Measurements from ENCODE around the gene PTPRM. TPM values are rescaled to one million over a fixed set of nuclear protein-coding genes. Genes with fewer than 3 reads are reported as not detected.

Gene PTPRM
- polyA plus RNA-seq, 1 of the 3 experiments (the other 2 are of a cell fraction) = 16.0 TPM

DNA sequence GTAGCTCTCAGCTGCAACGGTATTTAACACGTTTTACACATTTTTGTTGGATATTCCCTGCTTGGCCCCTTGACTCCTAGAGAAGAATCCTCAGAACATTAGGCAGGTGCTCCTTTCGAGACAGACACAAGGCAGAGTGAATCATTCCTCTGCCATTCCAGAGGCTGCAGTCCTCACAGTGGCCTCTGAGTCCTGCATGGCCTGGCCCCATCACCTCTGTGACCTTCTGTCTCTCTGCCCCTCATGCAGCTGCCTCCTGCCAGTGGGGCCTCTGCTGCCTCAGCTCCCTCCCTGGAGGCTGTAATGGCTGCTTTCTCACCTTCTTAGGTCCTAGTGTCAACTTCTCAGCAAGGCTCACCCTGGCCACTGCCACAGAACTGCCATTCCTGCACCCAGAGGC, 101.3 kb downstream of the PTPRM start (continued):
- TF ChIP-seq MXI1 (IDR thresholded peaks at IDR 0.05; ENCODE audit: low read depth, low read length) (no peak), POLR2AphosphoS5 (IDR thresholded peaks at IDR 0.05; ENCODE audit: low read depth, low read length) (no peak), MEF2A (IDR thresholded peaks at IDR 0.05; ENCODE audit: borderline replicate concordance, low read depth) (no peak), FOXJ3 (CRISPR knock-in tag; IDR thresholded peaks at IDR 0.05) (no peak), JUND (IDR thresholded peaks at IDR 0.05) (no peak), EP300 (IDR thresholded peaks at IDR 0.05; ENCODE audit: borderline replicate concordance in 1 of 2, low read depth in 1 of 2, low read length in 1 of 2) (no peak), SMC3 (IDR thresholded peaks at IDR 0.05; ENCODE audit: low read depth, low read length) (no peak), RFX5 (IDR thresholded peaks at IDR 0.05; ENCODE audit: low read length) (no peak)
- TF ChIP-seq, protein P1, sequence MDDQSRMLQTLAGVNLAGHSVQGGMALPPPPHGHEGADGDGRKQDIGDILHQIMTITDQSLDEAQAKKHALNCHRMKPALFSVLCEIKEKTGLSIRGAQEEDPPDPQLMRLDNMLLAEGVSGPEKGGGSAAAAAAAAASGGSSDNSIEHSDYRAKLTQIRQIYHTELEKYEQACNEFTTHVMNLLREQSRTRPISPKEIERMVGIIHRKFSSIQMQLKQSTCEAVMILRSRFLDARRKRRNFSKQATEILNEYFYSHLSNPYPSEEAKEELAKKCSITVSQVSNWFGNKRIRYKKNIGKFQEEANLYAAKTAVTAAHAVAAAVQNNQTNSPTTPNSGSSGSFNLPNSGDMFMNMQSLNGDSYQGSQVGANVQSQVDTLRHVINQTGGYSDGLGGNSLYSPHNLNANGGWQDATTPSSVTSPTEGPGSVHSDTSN (IDR thresholded peaks at IDR 0.05) = no peak

DNA sequence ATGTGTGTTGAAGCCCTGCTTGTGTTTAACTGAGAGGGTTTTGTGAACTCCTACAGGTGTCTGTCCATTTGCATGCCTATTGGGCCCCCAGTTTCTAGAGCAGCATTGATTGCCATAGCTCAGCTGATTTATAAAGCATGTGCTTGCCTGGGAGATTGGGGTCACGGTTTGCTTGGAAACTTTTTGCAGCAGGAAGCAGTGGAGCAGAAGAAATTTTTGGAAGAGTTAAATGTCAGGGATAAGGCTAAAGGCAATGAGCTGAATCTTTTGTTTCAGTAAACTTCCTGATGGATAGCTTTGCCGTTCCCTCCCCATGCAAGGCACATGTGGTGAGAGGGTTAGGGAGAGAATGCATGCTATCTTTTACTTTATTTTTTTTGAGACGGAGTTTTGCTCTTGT, 102.2 kb downstream of the PTPRM start:
- H3K4me2 ChIP-seq = no peak overlapping the region
- TF ChIP-seq NFIC (IDR thresholded peaks at IDR 0.05; ENCODE audit: borderline replicate concordance) (no peak), MXI1 (IDR thresholded peaks at IDR 0.05; ENCODE audit: low read depth, low read length) (no peak), TAF1 (IDR thresholded peaks at IDR 0.05; ENCODE audit: borderline replicate concordance, low read depth, low read length) (no peak), JUND (IDR thresholded peaks at IDR 0.05) (no peak)
- TF ChIP-seq, protein P2, sequence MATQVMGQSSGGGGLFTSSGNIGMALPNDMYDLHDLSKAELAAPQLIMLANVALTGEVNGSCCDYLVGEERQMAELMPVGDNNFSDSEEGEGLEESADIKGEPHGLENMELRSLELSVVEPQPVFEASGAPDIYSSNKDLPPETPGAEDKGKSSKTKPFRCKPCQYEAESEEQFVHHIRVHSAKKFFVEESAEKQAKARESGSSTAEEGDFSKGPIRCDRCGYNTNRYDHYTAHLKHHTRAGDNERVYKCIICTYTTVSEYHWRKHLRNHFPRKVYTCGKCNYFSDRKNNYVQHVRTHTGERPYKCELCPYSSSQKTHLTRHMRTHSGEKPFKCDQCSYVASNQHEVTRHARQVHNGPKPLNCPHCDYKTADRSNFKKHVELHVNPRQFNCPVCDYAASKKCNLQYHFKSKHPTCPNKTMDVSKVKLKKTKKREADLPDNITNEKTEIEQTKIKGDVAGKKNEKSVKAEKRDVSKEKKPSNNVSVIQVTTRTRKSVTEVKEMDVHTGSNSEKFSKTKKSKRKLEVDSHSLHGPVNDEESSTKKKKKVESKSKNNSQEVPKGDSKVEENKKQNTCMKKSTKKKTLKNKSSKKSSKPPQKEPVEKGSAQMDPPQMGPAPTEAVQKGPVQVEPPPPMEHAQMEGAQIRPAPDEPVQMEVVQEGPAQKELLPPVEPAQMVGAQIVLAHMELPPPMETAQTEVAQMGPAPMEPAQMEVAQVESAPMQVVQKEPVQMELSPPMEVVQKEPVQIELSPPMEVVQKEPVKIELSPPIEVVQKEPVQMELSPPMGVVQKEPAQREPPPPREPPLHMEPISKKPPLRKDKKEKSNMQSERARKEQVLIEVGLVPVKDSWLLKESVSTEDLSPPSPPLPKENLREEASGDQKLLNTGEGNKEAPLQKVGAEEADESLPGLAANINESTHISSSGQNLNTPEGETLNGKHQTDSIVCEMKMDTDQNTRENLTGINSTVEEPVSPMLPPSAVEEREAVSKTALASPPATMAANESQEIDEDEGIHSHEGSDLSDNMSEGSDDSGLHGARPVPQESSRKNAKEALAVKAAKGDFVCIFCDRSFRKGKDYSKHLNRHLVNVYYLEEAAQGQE (IDR thresholded peaks at IDR 0.05; ENCODE audit: low read depth, low read length) = no peak
- TF ChIP-seq, protein P3, sequence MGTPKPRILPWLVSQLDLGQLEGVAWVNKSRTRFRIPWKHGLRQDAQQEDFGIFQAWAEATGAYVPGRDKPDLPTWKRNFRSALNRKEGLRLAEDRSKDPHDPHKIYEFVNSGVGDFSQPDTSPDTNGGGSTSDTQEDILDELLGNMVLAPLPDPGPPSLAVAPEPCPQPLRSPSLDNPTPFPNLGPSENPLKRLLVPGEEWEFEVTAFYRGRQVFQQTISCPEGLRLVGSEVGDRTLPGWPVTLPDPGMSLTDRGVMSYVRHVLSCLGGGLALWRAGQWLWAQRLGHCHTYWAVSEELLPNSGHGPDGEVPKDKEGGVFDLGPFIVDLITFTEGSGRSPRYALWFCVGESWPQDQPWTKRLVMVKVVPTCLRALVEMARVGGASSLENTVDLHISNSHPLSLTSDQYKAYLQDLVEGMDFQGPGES (IDR thresholded peaks at IDR 0.05; ENCODE audit: low read depth, low read length) = no peak
- no peak overlapping the region for H3K27ac ChIP-seq (ENCODE audit: low read depth in 2 of 2, low read length in 1 of 2)
- no peaks in the 10 kb centered on the region for H3F3A ChIP-seq (replicated peaks; ENCODE audit: insufficient read depth)
- ChIA-PET CTCF (interaction anchor here (0.6 kb wide), 1 partner anchor 24 kb away, joined by 3 read pairs; no protein-coding TSS in a partner anchor), POLR2A (no interaction called here)
- H3K4me3 ChIP-seq (ENCODE audit: low read depth in 2 of 2, low read length in 1 of 2) = no peak overlapping the region
- H3K27me3 ChIP-seq (ENCODE audit: insufficient read depth) = no peaks in the 10 kb centered on the region
- no peaks in the 10 kb centered on the region for H3K79me2 ChIP-seq (ENCODE audit: insufficient read depth)
- no peaks in the 10 kb centered on the region for H3K9me3 ChIP-seq
- H4K20me1 ChIP-seq (ENCODE audit: insufficient read depth) = no peaks in the 10 kb centered on the region
- no peaks in the 10 kb centered on the region for H3K36me3 ChIP-seq (replicated peaks in 1 of 2; ENCODE audit: control insufficient read depth in 1 of 2, insufficient read depth in 2 of 2, low read length in 1 of 2)
- no peak overlapping the region for H2AFZ ChIP-seq (ENCODE audit: low read depth)
- DNase-seq = no peak
- no peaks in the 10 kb centered on the region for H3K9me2 ChIP-seq
- H3K9ac ChIP-seq = no peak overlapping the region
- no peaks in the 10 kb centered on the region for H3K4me1 ChIP-seq (ENCODE audit: control insufficient read depth in 1 of 2, insufficient read depth in 2 of 2, low read depth in 1 of 2, low read length in 1 of 2)
- WGBS (ENCODE audit: low lambda C conversion rate) = 60% methylated on average over 3 of the region's 3 CpGs
